HG02610 (cell line): ENCODE measurements around the gene RPGRIP1L.
"Not testable (repeated sequence)": the region's sequence is repeated elsewhere in the genome, so short reads cannot be mapped to it uniquely, and the experiment has no call there.

Experiments used
- ATAC-seq: cut with Tn5 transposase; IDR thresholded peaks from one replicate; pipeline ENCODE4 v1.9.1; 2021; ENCODE audit warnings: mild to moderate bottlenecking, moderate library complexity; ENCODE audit not compliant: unreplicated experiment

The RPGRIP1L gene

DNA sequence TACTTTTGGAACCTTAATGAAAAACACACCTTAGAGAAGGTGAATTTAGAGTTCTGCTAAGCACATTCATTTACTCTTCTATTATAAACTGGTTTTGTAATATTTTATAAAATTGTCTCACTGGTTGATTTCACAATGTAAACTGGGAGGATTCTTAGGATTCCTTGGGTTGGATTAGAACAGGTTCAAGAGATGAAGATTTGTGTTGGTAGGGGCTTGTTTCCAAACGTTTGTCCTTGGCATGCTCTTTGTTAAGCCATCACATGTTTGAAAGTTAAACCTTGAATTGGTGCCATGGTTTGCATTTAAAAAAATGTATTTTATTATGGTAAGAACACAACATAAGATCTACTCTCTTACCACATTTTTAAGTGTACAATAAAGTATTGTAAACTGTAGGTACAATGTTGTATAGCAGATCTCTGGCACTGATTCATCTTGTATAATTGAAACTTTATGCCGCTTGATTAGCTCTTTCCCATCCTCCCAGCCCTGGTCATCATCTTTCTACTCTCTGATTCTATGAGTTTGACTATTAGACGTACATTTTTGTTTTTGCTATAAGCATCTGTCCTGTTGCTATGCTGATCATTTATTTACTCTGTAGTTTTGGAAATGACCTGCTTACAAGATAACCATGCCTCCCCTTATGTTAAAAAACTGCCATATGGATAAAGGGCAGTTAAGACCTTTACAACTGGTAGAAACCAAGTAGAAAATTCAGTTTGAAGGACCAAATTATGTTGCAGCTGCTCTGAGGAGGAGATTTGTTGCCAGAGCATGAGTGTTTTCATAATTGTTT is 9.9 kb upstream of the RPGRIP1L start:
- ATAC-seq, result no peak

- no peak for ATAC-seq
Measured at GRCh38 chr16:53712065-53712464, 8.4 kb upstream of the RPGRIP1L start.

- ATAC-seq, result no peak
Measured at GRCh38 chr16:53711390-53711789, 7.7 kb upstream of the RPGRIP1L start.

DNA sequence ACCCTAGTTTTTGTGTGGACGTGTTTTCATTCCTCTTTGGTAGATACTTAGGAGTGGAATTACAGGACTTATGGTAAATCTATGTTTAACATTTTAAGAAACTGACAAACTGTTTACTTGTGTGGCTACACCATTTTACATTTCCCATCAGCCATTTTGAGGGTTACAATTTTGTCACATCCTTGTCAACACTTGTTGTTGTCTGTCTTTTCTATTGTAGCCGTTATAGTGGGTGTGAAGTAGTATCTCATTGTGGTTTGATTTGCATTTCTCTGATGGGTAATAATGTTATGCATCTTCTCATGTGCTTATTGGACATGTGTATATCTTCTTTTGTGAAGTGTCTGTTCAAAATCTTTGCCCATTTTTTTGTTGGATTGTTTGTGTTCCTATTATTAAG is 4.8 kb upstream of the RPGRIP1L start:
- ATAC-seq, result no peak

DNA sequence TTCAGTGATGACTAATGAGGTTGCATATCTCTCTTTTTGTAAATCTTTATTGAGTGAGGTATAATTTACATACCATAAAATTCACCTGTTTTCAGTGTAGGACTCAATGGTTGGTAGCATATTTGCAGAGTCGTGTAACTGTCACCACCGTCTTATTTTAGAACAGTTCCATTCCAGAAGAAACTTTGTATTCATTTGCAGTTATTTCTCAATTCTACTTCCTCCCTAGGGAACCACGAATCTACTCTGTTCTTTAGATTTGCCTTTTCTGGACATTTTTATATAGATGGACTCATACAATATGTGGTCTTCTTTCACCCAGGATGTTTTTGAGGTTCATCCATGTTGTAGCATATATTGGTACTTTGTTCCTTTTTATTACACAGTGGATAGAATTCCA is 4.0 kb upstream of the RPGRIP1L start:
- no peak for ATAC-seq

DNA sequence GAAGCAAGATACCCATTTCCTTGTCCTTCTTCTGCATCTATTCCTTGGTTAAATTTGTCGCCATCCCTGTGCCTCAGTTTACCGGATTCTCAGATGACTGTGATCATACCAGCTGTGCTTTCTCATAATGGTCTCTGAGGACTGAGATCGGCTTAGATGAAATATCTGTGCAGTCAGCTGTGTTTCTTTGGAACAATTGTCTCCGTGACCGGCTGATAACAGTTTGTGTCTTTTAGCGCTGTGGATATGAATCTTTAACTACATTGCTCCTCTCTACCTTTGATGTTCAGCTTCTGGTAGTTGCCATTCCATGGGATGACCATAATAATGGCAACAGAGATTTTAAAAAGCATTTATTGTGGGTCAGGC is 770 bp upstream of the RPGRIP1L start:
- no peak for ATAC-seq

GRCh38 chr16:53698271-53698670 is 5.4 kb downstream of the RPGRIP1L start:
- not testable (repeated sequence) for ATAC-seq

- no peak for ATAC-seq
Measured at GRCh38 chr16:53695070-53695469, 8.6 kb downstream of the RPGRIP1L start.

DNA sequence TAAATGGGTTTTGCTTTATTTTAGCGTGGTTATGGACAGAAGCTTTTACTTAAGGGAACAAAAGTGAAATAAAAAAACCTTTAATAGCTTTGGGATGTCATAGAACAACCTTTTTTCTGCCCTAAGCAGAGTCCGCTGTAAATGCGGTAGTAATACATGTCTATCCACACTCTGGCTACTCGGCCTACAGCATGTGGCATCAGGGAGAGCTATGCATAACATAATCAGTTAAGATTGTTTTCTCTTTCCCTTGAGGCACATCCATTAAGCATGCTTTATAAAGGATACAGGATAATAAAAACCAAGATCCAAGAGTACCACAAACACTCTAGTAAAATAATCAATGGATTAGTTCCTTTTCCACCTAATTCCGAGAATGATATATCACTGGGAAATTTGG is 10.3 kb downstream of the RPGRIP1L start:
- no peak for ATAC-seq

GRCh38 chr16:53692146-53692545 is 11.5 kb downstream of the RPGRIP1L start:
- ATAC-seq, result no peak

DNA sequence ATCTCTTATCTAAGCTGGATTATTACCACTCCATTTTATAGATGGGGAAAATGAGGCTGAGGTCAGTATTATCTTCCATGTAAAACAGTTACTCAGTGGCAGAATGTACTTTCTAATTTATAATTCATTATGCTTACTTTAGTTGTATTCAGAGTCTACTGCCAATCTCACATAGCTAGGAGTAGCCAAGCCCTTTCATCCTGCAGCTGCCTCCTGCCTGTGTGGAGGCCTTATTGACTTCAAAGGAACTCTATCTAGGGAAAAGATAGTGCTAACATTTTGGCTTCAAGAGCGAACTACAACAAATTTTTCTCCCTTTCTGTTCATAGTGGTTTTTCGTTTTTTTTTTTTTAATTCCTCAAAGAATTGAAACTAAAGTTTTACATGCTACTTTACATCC is 12.9 kb downstream of the RPGRIP1L start:
- no peak for ATAC-seq

DNA sequence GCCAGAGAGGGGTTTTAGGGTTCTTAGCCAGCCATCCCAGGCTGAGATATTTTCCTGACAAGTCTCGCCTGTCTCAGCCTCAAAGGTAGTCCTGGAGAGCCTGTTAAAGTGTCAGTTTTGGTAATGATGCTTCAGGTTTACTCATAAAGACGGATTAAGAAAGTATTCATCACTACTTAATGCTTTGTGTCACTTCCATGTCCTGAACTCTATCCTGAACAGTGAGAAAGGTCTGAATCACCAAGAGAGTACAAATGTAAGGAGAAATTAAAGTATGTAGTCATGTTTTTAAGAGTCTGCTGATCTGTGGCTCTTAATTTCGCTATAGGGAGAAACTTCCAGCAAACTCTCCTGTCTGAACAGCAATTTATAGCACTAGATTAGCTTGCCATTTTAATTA is 14.0 kb downstream of the RPGRIP1L start:
- ATAC-seq, result no peak

DNA sequence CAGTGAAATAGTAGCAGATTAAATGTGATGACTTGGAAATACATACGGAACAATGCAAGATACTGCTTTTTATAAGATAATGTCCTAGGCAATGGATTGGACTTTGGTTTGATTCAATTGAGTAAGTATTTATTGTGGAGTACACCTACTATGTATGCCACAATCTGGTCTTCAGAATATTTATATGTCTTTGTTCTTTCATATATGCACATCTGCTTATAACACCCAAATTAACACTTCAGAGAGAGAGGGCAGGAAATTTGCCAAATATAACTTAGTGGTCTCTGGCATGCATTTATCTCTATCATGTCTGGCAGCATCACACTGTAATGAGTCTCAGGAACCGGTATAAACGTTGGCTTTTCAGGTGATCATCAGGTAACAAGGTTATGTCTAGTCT is 16.9 kb downstream of the RPGRIP1L start:
- no peak for ATAC-seq

DNA sequence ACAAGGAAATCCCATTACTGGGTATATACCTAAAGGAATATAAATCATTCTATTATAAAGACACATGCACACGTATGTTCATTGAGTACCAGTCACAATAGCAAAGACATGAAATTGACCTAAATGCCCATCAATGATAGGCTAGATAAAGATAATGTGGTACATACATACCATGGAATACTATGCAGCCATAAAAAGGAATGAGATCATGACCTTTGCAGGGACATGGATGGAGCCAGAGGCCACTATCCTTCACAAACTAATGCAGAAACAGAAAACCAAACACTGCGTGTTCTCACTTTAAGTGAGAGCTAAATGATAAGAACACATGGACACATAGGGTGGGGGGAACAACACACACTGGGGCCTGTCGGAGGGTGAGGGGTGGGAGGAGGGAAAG is 18.3 kb downstream of the RPGRIP1L start:
- not testable (repeated sequence) for ATAC-seq

- no peak for ATAC-seq
Measured at GRCh38 chr16:53681354-53681753, 22.3 kb downstream of the RPGRIP1L start.

GRCh38 chr16:53680756-53681155 is 22.9 kb downstream of the RPGRIP1L start:
- no peak for ATAC-seq

DNA sequence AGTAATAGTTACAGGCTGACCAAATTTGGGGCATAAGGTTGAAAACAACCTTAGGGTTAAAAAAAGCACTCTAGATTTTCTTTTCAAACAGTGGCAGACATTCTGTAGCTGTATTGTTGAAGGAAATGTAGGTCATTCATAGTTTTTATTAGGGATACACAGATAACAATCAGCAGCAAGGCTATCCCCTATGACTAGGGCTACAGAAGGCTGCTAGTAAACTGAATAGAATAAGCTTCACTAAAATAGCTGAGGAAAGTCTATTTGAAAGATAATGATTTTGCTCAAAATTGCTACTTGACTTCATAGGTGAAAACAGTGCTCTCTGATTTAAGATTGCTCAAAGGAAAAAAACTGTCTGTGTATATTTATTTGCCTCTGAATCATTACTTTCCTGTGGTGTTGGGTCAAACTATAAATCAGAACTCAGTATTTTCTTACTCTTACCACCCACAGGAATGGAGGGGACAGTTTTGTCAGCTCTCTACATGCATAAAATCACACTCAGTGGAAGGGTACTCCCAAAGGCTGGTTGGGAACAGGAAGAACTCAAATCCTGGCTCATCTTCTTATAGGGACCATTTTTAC is 24.8 kb downstream of the RPGRIP1L start:
- no peak for ATAC-seq

- ATAC-seq, result no peak
Measured at GRCh38 chr16:53678155-53678554, 25.5 kb downstream of the RPGRIP1L start.

DNA sequence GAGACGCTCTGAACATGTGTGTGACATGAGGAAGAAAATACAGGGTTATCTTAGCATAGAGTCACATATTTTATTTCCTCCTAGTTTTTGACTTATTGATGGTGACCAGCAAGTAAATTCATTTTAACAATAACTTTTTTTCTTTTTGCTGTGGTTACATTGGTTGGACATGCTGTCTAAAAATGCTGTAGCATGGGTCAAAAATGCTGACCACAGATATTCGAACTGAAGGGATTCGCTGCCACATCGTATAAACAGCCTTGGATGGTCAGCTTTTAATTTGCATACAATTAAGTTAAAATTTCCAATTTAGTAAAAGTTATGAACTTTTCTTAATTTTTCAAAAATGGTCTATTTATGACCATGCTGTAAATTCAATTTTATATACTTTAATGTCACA is 30.5 kb downstream of the RPGRIP1L start:
- ATAC-seq, result no peak

DNA sequence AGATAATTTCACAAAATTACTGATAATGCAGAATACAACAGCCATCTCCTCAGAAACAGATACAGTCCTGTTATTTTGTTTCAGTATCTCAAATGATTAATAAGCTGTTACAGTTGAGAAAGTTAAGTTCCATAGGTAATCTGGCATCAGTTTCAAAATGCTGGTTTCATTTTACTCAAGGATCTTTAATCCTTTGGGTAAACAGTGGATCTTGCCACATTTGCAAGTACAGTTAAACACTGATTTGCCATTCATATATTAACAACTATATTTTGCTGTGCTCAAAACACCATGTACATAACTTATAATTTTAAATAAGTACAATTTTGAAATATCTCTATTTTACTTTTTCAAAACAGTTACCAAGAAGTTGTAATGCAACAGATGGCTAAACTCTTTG is 31.2 kb downstream of the RPGRIP1L start:
- ATAC-seq, result no peak

DNA sequence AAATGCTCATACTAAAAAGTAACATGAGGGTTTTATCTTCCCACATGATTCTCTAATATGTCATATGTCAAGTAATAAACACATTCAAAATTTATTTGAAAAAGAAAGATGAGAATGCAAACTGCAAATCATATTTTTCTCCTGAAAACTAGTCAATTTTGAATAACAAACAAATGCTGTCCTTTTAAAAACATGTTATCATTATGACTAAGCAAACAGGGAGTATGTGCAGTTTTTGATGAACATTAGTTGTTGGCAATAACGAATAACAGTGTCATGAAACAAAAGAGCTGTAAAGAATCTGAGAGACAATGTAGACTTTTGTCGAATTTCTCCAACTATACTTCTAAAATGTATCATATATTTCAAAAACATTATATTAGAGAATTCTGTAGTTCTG is 34.8 kb downstream of the RPGRIP1L start:
- ATAC-seq, result no peak

DNA sequence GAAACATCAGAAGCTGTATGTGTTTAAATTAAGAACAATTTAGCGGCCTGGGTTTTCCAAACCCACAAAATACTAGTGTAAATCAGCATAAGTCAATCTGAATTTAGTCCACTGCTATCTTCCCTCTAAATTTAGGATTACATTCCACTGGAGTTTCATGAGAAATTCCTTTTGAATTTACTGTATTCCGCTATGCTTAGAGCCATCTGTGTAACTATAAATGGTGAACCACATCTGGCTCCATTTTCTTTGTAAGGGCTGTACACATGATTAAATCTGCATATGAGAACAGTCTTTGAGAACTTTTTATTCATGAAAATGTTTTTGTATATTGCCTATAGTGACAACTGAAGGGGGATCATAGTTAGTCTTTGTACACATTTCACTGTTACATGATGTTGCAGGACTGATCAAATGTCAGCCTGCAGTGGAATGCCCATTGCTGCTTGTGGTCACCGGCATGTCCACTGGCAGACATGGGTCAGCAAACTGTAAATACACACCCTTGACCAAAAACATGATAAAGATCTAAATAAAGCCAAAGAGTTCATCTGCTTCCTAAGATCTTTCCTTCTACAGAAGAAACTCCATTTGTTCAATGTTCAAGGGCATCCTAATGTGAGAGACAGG is 36.8 kb downstream of the RPGRIP1L start:
- ATAC-seq, result no peak
